Measurements from ENCODE around the gene ATP10B. TPM values are rescaled to one million over a fixed set of nuclear protein-coding genes. Genes with fewer than 3 reads are reported as not detected.

ATP10B gene
- total and polyA plus RNA-seq, 10 of the 15 experiments (the other 5 are each of a cell fraction or from before 2014, with no cell fraction given): not detected

GRCh38 chr5:160831801-160832200 lies 20.2 kb downstream of the ATP10B start:
- POLR2A ChIA-PET: no interaction called here
- no TSS peak for BruUV-seq (replicated peaks)
- no peak overlapping the region for H3K4me3 ChIP-seq
- H3K9ac ChIP-seq (ENCODE audit: control insufficient read depth, insufficient read depth, low read length): no peak overlapping the region
- H3K4me1 ChIP-seq (ENCODE audit: control insufficient read depth, insufficient read depth, low read length): no peaks in the 10 kb centered on the region
- H3K9me3 ChIP-seq (replicated peaks; ENCODE audit: control insufficient read depth, insufficient read depth, low read length): no peaks in the 10 kb centered on the region; the same call in 2 of the 3 replicates
- no peak overlapping the region for H3K27ac ChIP-seq (ENCODE audit: control insufficient read depth, insufficient read depth)
- no peaks in the 10 kb centered on the region for H3K27me3 ChIP-seq (replicated peaks in 1 of 2; ENCODE audit: control insufficient read depth in 2 of 2, insufficient read depth in 2 of 2, low read length in 1 of 2)
- no peak overlapping the region for H3K4me2 ChIP-seq (ENCODE audit: control insufficient read depth, insufficient read depth)
- SMC1A ChIA-PET (ENCODE audit: uncharacterized antibody, unreplicated experiment): no interaction called here
- H2AFZ ChIP-seq (ENCODE audit: control insufficient read depth, low read depth, low read length): no peak overlapping the region
- TF ChIP-seq EZH2 (IDR thresholded peaks at IDR 0.05; ENCODE audit: borderline replicate concordance, control insufficient read depth, low read depth, low read length): no peak
- no peak for TF ChIP-seq ELK1 (IDR thresholded peaks at IDR 0.05; ENCODE audit: low read depth, low read length)
- TF ChIP-seq BCL3 (IDR thresholded peaks at IDR 0.05; ENCODE audit: borderline replicate concordance, insufficient read depth, low read depth, low read length, poor library complexity, severe bottlenecking): no peak
- TF ChIP-seq RUNX3 (IDR thresholded peaks at IDR 0.05; ENCODE audit: low read length): no peak
- TF ChIP-seq YY1 (IDR thresholded peaks at IDR 0.05; ENCODE audit: low read depth, low read length): no peak
- no peak for TF ChIP-seq ZNF622 (IDR thresholded peaks at IDR 0.05)
- TF ChIP-seq SMC3 (IDR thresholded peaks at IDR 0.05; ENCODE audit: borderline replicate concordance, low read length): no peak
- no peak for TF ChIP-seq USF1 (IDR thresholded peaks at IDR 0.05; ENCODE audit: borderline replicate concordance, extremely low read length, insufficient read depth, low read depth, low read length)
- no peak for DNase-seq (ENCODE audit: low read depth, low spot score)
- no peaks in the 10 kb centered on the region for H3K79me2 ChIP-seq (ENCODE audit: control insufficient read depth, insufficient read depth, low read length)
- no peaks in the 10 kb centered on the region for H4K20me1 ChIP-seq (ENCODE audit: control insufficient read depth, insufficient read depth)
- H3K36me3 ChIP-seq (ENCODE audit: control insufficient read depth in 2 of 2, insufficient read depth in 2 of 2, low read length in 1 of 2): no peaks in the 10 kb centered on the region
- FAIRE-seq: no peak
- intact Hi-C loops (cut with micrococcal nuclease; ENCODE audit: unreplicated experiment): no loop called here
- RAD21 ChIA-PET (ENCODE audit: unreplicated experiment): no interaction called here
- in situ Hi-C loops (cut with MboI): no loop called here
- ATAC-seq: no peak
- CTCF ChIA-PET: no interaction called here
- WGBS (ENCODE audit: insufficient coverage, insufficient replicate concordance, low lambda C conversion rate, missing lambda C conversion rate): 0% methylated on average over 1 of the region's 1 CpG

All from GM12878 (cell line).